Smooth muscle cell (in vitro differentiated cells): ENCODE data around the gene P2RX6. TPM values are rescaled to one million over a fixed set of nuclear protein-coding genes. Genes with fewer than 3 reads are reported as not detected.

Experiments used
- DNase-seq: peaks from one replicate; lab custom pipeline; 2025; ENCODE audit not compliant: unreplicated experiment; lab: John Stamatoyannopoulos, UW
- H2AFZ ChIP-seq: fragments of 200-600 bp; sonication (generic); 2 replicates; pipeline ENCODE4 v1.6.0; 2016; ENCODE audit warnings: antibody characterized with exemption, low read depth, mild to moderate bottlenecking
- H3F3A ChIP-seq: fragments of 200-600 bp; sonication (generic); 2 replicates; pipeline ENCODE4 v1.6.0; 2017; ENCODE audit warnings: antibody characterized with exemption, low read depth
- H3K27ac ChIP-seq: fragments of 200-600 bp; sonication (generic); 2 replicates; pipeline ENCODE4 v1.5.1; 2016; ENCODE audit warnings: low read depth, mild to moderate bottlenecking
- H3K27me3 ChIP-seq: fragments of 200-600 bp; sonication (generic); 2 replicates; pipeline ENCODE4 v1.6.1; 2016; ENCODE audit warnings: low read depth, mild to moderate bottlenecking
- H3K36me3 ChIP-seq: fragments of 200-600 bp; sonication (generic); 2 replicates; pipeline ENCODE4 v1.5.1; 2016; ENCODE audit warnings: low read depth
- H3K4me1 ChIP-seq: fragments of 200-600 bp; sonication (generic); 2 replicates; pipeline ENCODE4 v1.5.1; 2016; ENCODE audit warnings: low read depth
- H3K4me2 ChIP-seq: fragments of 200-600 bp; sonication (generic); 2 replicates; pipeline ENCODE4 v1.6.0; 2016; ENCODE audit warnings: mild to moderate bottlenecking
- H3K4me3 ChIP-seq: fragments of 200-600 bp; sonication (generic); 2 replicates; pipeline ENCODE4 v1.5.1; 2016; ENCODE audit warnings: mild to moderate bottlenecking
- H3K79me2 ChIP-seq: fragments of 200-600 bp; sonication (generic); 2 replicates; pipeline ENCODE4 v1.6.0; 2016; ENCODE audit warnings: low read depth, mild to moderate bottlenecking
- H3K9ac ChIP-seq: fragments of 200-600 bp; sonication (generic); 2 replicates; pipeline ENCODE4 v1.6.0; 2016; ENCODE audit warnings: low read depth
- H3K9me3 ChIP-seq: fragments of 200-600 bp; sonication (generic); replicated peaks from 2 replicates; pipeline ENCODE4 v1.5.1; 2016; ENCODE audit warnings: low read depth
- H4K20me1 ChIP-seq: fragments of 200-600 bp; sonication (generic); 2 replicates; pipeline ENCODE4 v1.6.0; 2016; ENCODE audit warnings: low read depth
- WGBS: methylation state at CpG from one replicate; pipeline ENCODE4 v1.1.7; 2016; ENCODE audit warnings: low lambda C conversion rate; 5-methylcytosine and 5-hydroxymethylcytosine counted together
- polyA plus RNA-seq: library from polyadenylated mRNA; unstranded; fragments of >200 nt; fragmentation: Nextera tagmentation; extraction: Ambion mirVana; gene quantifications from 2 replicates; pipeline ENCODE4 v1.2.1, GENCODE V29; 2016
- total RNA-seq: library from RNA; depleted of rRNA; stranded (reverse); fragments of >200 nt; gene quantifications from 2 replicates; pipeline ENCODE4 v1.2.3, GENCODE V29; 2014
- TF ChIP-seq, protein P1 (sequence below): fragments of 200-600 bp; sonication (generic); IDR thresholded peaks from 2 replicates; pipeline ENCODE4 v1.5.1; 2017; ENCODE audit warnings: borderline replicate concordance, mild to moderate bottlenecking, antibody characterized with exemption; ENCODE audit not compliant: insufficient read depth, poor library complexity, severe bottlenecking

Gene P2RX6
- total and polyA plus RNA-seq, 2 experiments from 2014 or later = 0.13 to 1.2 TPM

DNA sequence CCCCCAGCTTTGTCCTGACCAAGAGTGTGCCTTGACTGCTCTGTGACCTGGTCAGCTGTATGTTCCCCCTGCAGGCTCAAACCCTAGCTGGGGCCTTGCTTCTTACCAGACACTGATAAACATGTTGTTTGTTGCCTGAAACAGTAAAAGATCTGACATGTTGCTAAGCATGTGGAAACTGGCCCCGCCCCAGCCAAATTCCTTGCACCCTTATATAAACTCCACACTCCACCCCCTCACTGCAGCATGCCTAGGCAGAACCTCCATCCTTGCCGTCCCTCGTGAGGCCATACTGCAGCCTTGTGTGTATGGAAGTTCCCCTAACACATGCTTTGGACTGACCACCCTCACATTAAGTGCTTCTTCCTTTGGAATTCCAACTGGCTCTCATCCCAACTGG, 58.1 kb downstream of the P2RX6 start:
- Histone ChIP-seq H3K4me1 (no peaks in the 10 kb centered on the region), H2AFZ (no peak overlapping the region), H3K27me3 (no peaks in the 10 kb centered on the region), H3K9ac (no peak overlapping the region), H3K9me3 (no peaks in the 10 kb centered on the region), H3K27ac (no peak overlapping the region), H3K4me2 (no peak overlapping the region), H3K79me2 (no peaks in the 10 kb centered on the region), H4K20me1 (no peaks in the 10 kb centered on the region), H3F3A (no peaks in the 10 kb centered on the region), H3K36me3 (no peaks in the 10 kb centered on the region), H3K4me3 (no peak overlapping the region)
- WGBS = 77% methylated on average over 3 of the region's 3 CpGs
- DNase-seq = no peak
- TF ChIP-seq, protein P1, sequence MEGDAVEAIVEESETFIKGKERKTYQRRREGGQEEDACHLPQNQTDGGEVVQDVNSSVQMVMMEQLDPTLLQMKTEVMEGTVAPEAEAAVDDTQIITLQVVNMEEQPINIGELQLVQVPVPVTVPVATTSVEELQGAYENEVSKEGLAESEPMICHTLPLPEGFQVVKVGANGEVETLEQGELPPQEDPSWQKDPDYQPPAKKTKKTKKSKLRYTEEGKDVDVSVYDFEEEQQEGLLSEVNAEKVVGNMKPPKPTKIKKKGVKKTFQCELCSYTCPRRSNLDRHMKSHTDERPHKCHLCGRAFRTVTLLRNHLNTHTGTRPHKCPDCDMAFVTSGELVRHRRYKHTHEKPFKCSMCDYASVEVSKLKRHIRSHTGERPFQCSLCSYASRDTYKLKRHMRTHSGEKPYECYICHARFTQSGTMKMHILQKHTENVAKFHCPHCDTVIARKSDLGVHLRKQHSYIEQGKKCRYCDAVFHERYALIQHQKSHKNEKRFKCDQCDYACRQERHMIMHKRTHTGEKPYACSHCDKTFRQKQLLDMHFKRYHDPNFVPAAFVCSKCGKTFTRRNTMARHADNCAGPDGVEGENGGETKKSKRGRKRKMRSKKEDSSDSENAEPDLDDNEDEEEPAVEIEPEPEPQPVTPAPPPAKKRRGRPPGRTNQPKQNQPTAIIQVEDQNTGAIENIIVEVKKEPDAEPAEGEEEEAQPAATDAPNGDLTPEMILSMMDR = no peak

DNA sequence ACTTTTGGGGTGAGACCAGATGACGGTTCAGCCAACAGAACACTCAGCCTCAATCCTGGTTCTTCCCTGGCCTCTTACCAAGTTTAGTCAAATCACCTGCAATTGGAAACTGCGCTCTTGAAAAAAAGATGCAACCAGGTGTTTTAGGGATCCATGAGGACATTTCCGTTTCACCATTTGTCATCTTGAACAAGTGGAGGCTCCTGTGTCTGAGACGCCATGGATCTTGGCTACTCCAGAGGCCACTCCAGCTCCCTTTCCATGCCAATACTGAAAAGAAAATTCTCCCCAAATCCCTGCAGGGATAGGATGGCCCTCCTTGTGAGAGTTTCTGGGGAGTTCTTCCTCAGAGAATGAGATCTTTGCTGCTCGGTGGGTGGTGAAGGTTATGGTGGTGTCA, 58.5 kb downstream of the P2RX6 start:
- Histone ChIP-seq H3K79me2 (no peaks in the 10 kb centered on the region), H3K27me3 (no peaks in the 10 kb centered on the region), H3K4me2 (no peak overlapping the region), H4K20me1 (no peaks in the 10 kb centered on the region), H3K4me1 (no peaks in the 10 kb centered on the region), H3F3A (no peaks in the 10 kb centered on the region), H2AFZ (no peak overlapping the region), H3K36me3 (no peaks in the 10 kb centered on the region), H3K9me3 (no peaks in the 10 kb centered on the region), H3K27ac (no peak overlapping the region), H3K9ac (no peak overlapping the region), H3K4me3 (no peak overlapping the region)
- no peak for DNase-seq
- TF ChIP-seq, protein P1 = no peak
- 95% methylated on average over 5 of the region's 5 CpGs for WGBS

DNA sequence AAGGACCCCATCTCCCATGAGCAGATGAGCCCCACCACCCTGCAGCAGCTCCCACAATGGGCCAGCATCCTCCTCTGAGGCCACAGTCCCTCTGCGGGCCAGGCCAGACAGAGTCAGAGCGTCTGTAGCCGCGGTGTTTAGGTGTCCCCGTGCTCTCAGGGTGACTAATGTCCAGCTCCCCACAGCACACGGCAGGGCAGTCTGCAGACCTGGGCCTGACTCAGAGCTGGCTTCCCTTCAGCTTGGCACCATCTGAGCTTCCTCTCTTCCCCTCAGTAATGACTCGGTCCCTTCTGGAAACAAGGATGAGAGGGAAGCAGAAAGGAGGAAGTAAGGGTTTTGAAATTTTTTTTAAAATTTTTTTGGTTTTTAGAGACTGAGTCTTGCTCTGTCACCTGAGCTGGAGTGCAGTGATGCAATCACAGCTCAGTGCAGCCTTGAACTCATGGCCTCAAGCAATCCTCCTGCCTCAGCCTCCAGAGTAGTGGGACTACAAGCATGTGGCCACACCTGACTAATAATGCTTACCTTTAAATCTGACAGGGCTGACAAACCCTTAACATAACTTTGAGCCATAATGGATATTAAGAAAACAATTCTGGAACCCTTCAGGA, 59.2 kb downstream of the P2RX6 start:
- no peak overlapping the region for H3K4me2 ChIP-seq
- DNase-seq = no peak
- H3K36me3 ChIP-seq = no peaks in the 10 kb centered on the region
- no peak overlapping the region for H3K4me3 ChIP-seq
- H2AFZ ChIP-seq = no peak overlapping the region
- H3K79me2 ChIP-seq = no peaks in the 10 kb centered on the region
- H3K27me3 ChIP-seq = no peaks in the 10 kb centered on the region
- no peaks in the 10 kb centered on the region for H3K4me1 ChIP-seq
- H4K20me1 ChIP-seq = no peaks in the 10 kb centered on the region
- 28% methylated on average over 7 of the region's 7 CpGs for WGBS
- no peaks in the 10 kb centered on the region for H3F3A ChIP-seq
- no peak overlapping the region for H3K9ac ChIP-seq
- no peaks in the 10 kb centered on the region for H3K9me3 ChIP-seq
- TF ChIP-seq, protein P1 = no peak
- H3K27ac ChIP-seq = no peak overlapping the region

DNA sequence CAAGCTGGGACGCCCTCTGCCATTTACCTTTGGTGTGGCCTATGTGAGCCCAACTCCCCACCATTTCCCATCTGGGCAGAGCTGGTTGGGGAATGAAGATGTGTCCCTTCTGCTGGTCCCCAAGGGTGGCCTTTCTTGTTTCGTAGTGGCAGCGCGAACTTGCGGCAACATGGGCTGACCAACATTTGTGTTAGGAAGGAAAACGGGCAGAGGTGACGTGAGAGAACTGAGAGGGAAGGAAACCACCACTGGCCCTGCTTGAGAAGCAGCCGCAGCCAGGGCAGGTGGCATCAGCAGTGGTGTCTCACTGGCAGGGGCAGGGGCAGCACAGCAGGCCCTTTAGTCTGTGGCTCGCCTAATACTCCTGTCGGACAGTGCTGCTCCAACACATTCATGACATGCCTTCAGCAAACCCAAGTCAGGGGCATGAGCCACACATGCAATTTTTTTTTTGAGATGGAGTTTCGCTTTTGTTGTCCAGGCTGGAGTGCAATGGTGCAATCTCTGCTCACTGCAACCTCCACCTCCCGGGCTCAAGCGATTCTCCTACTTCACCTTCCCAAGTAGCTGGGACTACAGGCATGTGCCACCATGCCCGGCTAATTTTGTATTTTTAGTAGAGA, 60.7 kb downstream of the P2RX6 start:
- H3K9me3 ChIP-seq = no peaks in the 10 kb centered on the region
- no peaks in the 10 kb centered on the region for H3K79me2 ChIP-seq
- H3K9ac ChIP-seq = no peak overlapping the region
- TF ChIP-seq, protein P1 = no peak
- 92% methylated on average over 14 of the region's 14 CpGs for WGBS
- H3K4me1 ChIP-seq = no peaks in the 10 kb centered on the region
- H4K20me1 ChIP-seq = no peaks in the 10 kb centered on the region
- H3K4me2 ChIP-seq = no peak overlapping the region
- H3K36me3 ChIP-seq = no peaks in the 10 kb centered on the region
- no peak overlapping the region for H3K27ac ChIP-seq
- H3F3A ChIP-seq = no peaks in the 10 kb centered on the region
- DNase-seq = no peak
- H3K27me3 ChIP-seq = no peaks in the 10 kb centered on the region
- no peak overlapping the region for H2AFZ ChIP-seq
- no peak overlapping the region for H3K4me3 ChIP-seq
